Suprapubic skin (tissue), 4 donors: ENCODE measurements around the gene SSRP1.

Source experiments
- POLR2A ChIP-seq, 2 donors: fragments of 450-650 bp; IDR thresholded peaks; one replicate each; pipeline ENCODE4 v1.6.1; 2017; ENCODE audit warnings: antibody characterized with exemption in 2 of 2, mild to moderate bottlenecking in 2 of 2, moderate library complexity in 2 of 2
- POLR2AphosphoS5 ChIP-seq, 3 donors: sonication (generic); formaldehyde crosslinking; IDR thresholded peaks; one replicate each; pipeline ENCODE4 v1.6.1; 2017; ENCODE audit warnings: antibody characterized with exemption in 3 of 3
- TF ChIP-seq, protein P1 (sequence below), 2 donors: fragments of 200-600 bp in 1 of 2; fragments of 450-650 bp in 1 of 2; sonication (generic) in 1 of 2; IDR thresholded peaks; one replicate each; pipeline ENCODE4 v1.5.1; 2016 to 2019; ENCODE audit warnings: antibody characterized with exemption in 2 of 2, mild to moderate bottlenecking in 1 of 2, moderate library complexity in 1 of 2

GRCh38 chr11:57343825-57344224, 8.1 kb upstream of the SSRP1 start:
- TF ChIP-seq POLR2A (IDR thresholded peaks at IDR 0.05) (no peak), POLR2AphosphoS5 (IDR thresholded peaks at IDR 0.05) (no peak)
- TF ChIP-seq, protein P1, sequence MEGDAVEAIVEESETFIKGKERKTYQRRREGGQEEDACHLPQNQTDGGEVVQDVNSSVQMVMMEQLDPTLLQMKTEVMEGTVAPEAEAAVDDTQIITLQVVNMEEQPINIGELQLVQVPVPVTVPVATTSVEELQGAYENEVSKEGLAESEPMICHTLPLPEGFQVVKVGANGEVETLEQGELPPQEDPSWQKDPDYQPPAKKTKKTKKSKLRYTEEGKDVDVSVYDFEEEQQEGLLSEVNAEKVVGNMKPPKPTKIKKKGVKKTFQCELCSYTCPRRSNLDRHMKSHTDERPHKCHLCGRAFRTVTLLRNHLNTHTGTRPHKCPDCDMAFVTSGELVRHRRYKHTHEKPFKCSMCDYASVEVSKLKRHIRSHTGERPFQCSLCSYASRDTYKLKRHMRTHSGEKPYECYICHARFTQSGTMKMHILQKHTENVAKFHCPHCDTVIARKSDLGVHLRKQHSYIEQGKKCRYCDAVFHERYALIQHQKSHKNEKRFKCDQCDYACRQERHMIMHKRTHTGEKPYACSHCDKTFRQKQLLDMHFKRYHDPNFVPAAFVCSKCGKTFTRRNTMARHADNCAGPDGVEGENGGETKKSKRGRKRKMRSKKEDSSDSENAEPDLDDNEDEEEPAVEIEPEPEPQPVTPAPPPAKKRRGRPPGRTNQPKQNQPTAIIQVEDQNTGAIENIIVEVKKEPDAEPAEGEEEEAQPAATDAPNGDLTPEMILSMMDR (IDR thresholded peaks at IDR 0.05): no peak
